Lung microvascular endothelial cell (primary cell): ENCODE measurements around the gene OR9Q2. TPM values are rescaled to one million over a fixed set of nuclear protein-coding genes. Genes with fewer than 3 reads are reported as not detected.

Experiments used
- total RNA-seq: library from RNA; depleted of rRNA; stranded (reverse); fragments of >200 nt; gene quantifications from 2 replicates; pipeline ENCODE4 v1.2.1, GENCODE V29; 2014

Gene OR9Q2
- total RNA-seq, 1 donor from 2014 or later: not detected

Other genes starting within 250 kb of the OR9Q2 start
- not detected in 2 replicates for gene OR9Q1, start 165.2 kb upstream of the OR9Q2 start, total RNA-seq
- not detected in 2 replicates for gene OR6Q1, start 158.1 kb upstream of the OR9Q2 start, total RNA-seq
- gene OR9I1, start 63.5 kb upstream of the OR9Q2 start, total RNA-seq: not detected in 2 replicates
- not detected in 2 replicates for gene OR1S2, start 15.1 kb downstream of the OR9Q2 start, total RNA-seq
- gene OR1S1, start 23.6 kb downstream of the OR9Q2 start, total RNA-seq: not detected in 2 replicates
- not detected in 2 replicates for gene OR10Q1, start 39.8 kb downstream of the OR9Q2 start, total RNA-seq
- gene OR10W1, start 79.2 kb downstream of the OR9Q2 start, total RNA-seq: not detected in 2 replicates
- gene OR5B17, start 170.0 kb downstream of the OR9Q2 start, total RNA-seq: not detected in 2 replicates
- gene OR5B3, start 217.8 kb downstream of the OR9Q2 start, total RNA-seq: not detected in 2 replicates
- not detected in 2 replicates for gene OR5B2, start 239.1 kb downstream of the OR9Q2 start, total RNA-seq